ENCODE data around the gene TP63. TPM values are rescaled to one million over a fixed set of nuclear protein-coding genes. Genes with fewer than 3 reads are reported as not detected.
A peak's percentile ranks its signal among the peaks of the same experiment; 100 is the strongest.

The TP63 gene
- total and polyA plus RNA-seq, 2 experiments from 2014 or later: not detected

GRCh38 chr3:189936201-189936945 is 305.2 kb downstream of the TP63 start (continued):
- no peak for TF ChIP-seq ZNF331 (CRISPR knock-in tag; IDR thresholded peaks at IDR 0.05; ENCODE audit: low read depth)
- no peak for TF ChIP-seq ETS1 (IDR thresholded peaks at IDR 0.05)
- TF ChIP-seq REST (IDR thresholded peaks at IDR 0.05; ENCODE audit: unreplicated experiment): no peak

- Mint-ChIP-seq H3K4me1 (no peaks in the 10 kb centered on the region), H3K36me3 (ENCODE audit: low read depth) (no peaks in the 10 kb centered on the region), H3K27ac (no peak overlapping the region), H3K9me3 (no peaks in the 10 kb centered on the region), H3K4me3 (no peak overlapping the region), H3K27me3 (ENCODE audit: insufficient read depth, low read depth, poor library complexity) (peaks cover 2% of the 10 kb centered on the region)
- ATAC-seq (no peak), DNase-seq (ENCODE audit: low spot score) (no peak)
- H3K79me2 ChIP-seq (replicated peaks; ENCODE audit: insufficient read depth): no peaks in the 10 kb centered on the region
- H3K27me3 ChIP-seq (ENCODE audit: insufficient read depth): no peaks in the 10 kb centered on the region
- H3K4me2 ChIP-seq: no peak overlapping the region
- peaks cover 6% of the 10 kb centered on the region; the same call in 1 of the 2 replicates for H3K9me2 ChIP-seq (ENCODE audit: insufficient read depth)
- H2AFZ ChIP-seq: peak overlapping the region; percentile 32; the same call in 1 of the 2 replicates
- H3F3A ChIP-seq (replicated peaks; ENCODE audit: low read depth): no peaks in the 10 kb centered on the region
- no peaks in the 10 kb centered on the region for H3K36me3 ChIP-seq (ENCODE audit: insufficient read depth)
- no peaks in the 10 kb centered on the region for H3K4me1 ChIP-seq (ENCODE audit: insufficient read depth)
- no peak overlapping the region for H3K4me3 ChIP-seq
- H4K20me1 ChIP-seq (replicated peaks; ENCODE audit: insufficient read depth): no peaks in the 10 kb centered on the region
- H3K27ac ChIP-seq (ENCODE audit: low read depth): no peak overlapping the region
- TF ChIP-seq REST (IDR thresholded peaks at IDR 0.05; ENCODE audit: unreplicated experiment): no peak
- no peak for TF ChIP-seq ZNF114 (CRISPR knock-in tag; IDR thresholded peaks at IDR 0.05)
- no peak for TF ChIP-seq ZNF331 (CRISPR knock-in tag; IDR thresholded peaks at IDR 0.05; ENCODE audit: low read depth)
- no peak for TF ChIP-seq CTCF (conservative IDR thresholded peaks at IDR 0.05; ENCODE audit: low read depth in 2 of 2)
- TF ChIP-seq ETS1 (IDR thresholded peaks at IDR 0.05): no peak
- TF ChIP-seq JUNB (IDR thresholded peaks at IDR 0.05; ENCODE audit: unreplicated experiment): no peak
- TF ChIP-seq STAT1 (IDR thresholded peaks at IDR 0.05; ENCODE audit: unreplicated experiment): no peak
Measured at GRCh38 chr3:189937302-189938127, 306.3 kb downstream of the TP63 start.

Data from GM23338 (cell line).